ENCODE measurements around the gene PHLPP1.

DNA sequence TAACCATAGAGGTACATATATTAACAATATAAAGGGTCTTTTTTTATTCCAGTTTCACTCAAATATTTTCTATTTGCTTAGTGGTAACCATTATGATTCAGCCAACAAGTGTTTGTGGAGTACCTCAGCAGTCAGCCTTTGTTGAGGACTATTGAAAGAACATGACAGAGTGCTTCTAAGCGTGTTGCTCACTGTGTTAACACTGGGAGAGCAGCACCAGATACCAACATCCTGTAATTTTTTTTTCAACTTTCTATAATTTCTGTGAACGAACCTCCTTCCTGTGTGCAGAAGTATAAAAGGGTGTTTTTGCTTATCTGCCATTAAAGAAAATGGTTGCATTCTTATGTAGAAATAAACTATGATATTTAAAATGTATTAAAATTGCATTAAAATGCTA lies 239.0 kb downstream of the PHLPP1 start:
- TF ChIP-seq, protein P1, sequence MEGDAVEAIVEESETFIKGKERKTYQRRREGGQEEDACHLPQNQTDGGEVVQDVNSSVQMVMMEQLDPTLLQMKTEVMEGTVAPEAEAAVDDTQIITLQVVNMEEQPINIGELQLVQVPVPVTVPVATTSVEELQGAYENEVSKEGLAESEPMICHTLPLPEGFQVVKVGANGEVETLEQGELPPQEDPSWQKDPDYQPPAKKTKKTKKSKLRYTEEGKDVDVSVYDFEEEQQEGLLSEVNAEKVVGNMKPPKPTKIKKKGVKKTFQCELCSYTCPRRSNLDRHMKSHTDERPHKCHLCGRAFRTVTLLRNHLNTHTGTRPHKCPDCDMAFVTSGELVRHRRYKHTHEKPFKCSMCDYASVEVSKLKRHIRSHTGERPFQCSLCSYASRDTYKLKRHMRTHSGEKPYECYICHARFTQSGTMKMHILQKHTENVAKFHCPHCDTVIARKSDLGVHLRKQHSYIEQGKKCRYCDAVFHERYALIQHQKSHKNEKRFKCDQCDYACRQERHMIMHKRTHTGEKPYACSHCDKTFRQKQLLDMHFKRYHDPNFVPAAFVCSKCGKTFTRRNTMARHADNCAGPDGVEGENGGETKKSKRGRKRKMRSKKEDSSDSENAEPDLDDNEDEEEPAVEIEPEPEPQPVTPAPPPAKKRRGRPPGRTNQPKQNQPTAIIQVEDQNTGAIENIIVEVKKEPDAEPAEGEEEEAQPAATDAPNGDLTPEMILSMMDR (IDR thresholded peaks at IDR 0.05), result no peak
- TF ChIP-seq POLR2A (IDR thresholded peaks at IDR 0.05), result no peak
